SK-N-SH treated with all-trans-retinoic acid at 6 μM for 48 hours (cell line): Measurements from ENCODE around the gene RBMS3.

Source experiments
- ATAC-seq: fragments of 200-7000 bp; cut with Tn5 transposase; 3 replicates; pipeline ENCODE4 v1.9.1; 2020; ENCODE audit warnings: mild to moderate bottlenecking, moderate library complexity
- BACH2 ChIP-seq: fragments of 250-450 bp; sonication (Bioruptor Pico); IDR thresholded peaks from 2 replicates; pipeline ENCODE4 v1.9.0; 2021; ENCODE audit warnings: mild to moderate bottlenecking, borderline replicate concordance
- CSDC2 ChIP-seq: fragments of 250-450 bp; sonication (Bioruptor Pico); IDR thresholded peaks from 2 replicates; pipeline ENCODE4 v1.5.0; 2020; ENCODE audit warnings: mild to moderate bottlenecking, moderate library complexity
- CSRNP3 ChIP-seq: fragments of 250-450 bp; sonication (Bioruptor Pico); IDR thresholded peaks from 2 replicates; pipeline ENCODE4 v1.5.1; 2021; ENCODE audit warnings: mild to moderate bottlenecking, moderate library complexity
- GLIS3 ChIP-seq: fragments of 250-450 bp; sonication (Bioruptor Pico); IDR thresholded peaks from 2 replicates; pipeline ENCODE4 v1.5.0; 2020; ENCODE audit warnings: mild to moderate bottlenecking, moderate library complexity
- ISL1 ChIP-seq: fragments of 250-450 bp; sonication (Bioruptor Pico); IDR thresholded peaks from 2 replicates; pipeline ENCODE4 v2.1.2; 2022; ENCODE audit warnings: mild to moderate bottlenecking, moderate library complexity
- OSR1 ChIP-seq: fragments of 250-450 bp; sonication (Bioruptor Pico); IDR thresholded peaks from 2 replicates; pipeline ENCODE4 v1.8.0; 2022; ENCODE audit warnings: moderate library complexity, mild to moderate bottlenecking, inconsistent platforms
- PATZ1 ChIP-seq: fragments of 250-450 bp; sonication (Bioruptor Pico); IDR thresholded peaks from 2 replicates; pipeline ENCODE4 v1.8.0; 2020; ENCODE audit warnings: mild to moderate bottlenecking, moderate library complexity, borderline replicate concordance
- POU6F1 ChIP-seq: fragments of 250-450 bp; sonication (Bioruptor Pico); IDR thresholded peaks from 2 replicates; pipeline ENCODE4 v1.8.0; 2021; ENCODE audit warnings: low read depth, mild to moderate bottlenecking, moderate library complexity, borderline replicate concordance
- PPARA ChIP-seq: fragments of 250-450 bp; sonication (Bioruptor Pico); IDR thresholded peaks from 2 replicates; pipeline ENCODE4 v1.5.0; 2020; ENCODE audit warnings: mild to moderate bottlenecking, borderline replicate concordance
- RARB ChIP-seq: fragments of 250-450 bp; sonication (Bioruptor Pico); IDR thresholded peaks from 2 replicates; pipeline ENCODE4 v1.8.0; 2021; ENCODE audit warnings: mild to moderate bottlenecking, moderate library complexity
- SNAI2 ChIP-seq: fragments of 250-450 bp; sonication (Bioruptor Pico); IDR thresholded peaks from 2 replicates; pipeline ENCODE4 v1.5.0; 2020; ENCODE audit warnings: mild to moderate bottlenecking, moderate library complexity
- TCF4 ChIP-seq: fragments of 250-450 bp; sonication (Bioruptor Pico); IDR thresholded peaks from 2 replicates; pipeline ENCODE4 v1.8.0; 2021; ENCODE audit warnings: mild to moderate bottlenecking, moderate library complexity, borderline replicate concordance
- TOX ChIP-seq: fragments of 250-450 bp; sonication (Bioruptor Pico); IDR thresholded peaks from 2 replicates; pipeline ENCODE4 v1.8.0; 2021; ENCODE audit warnings: mild to moderate bottlenecking, moderate library complexity, borderline replicate concordance
- TSHZ2 ChIP-seq: fragments of 250-450 bp; sonication (Bioruptor Pico); IDR thresholded peaks from 2 replicates; pipeline ENCODE4 v1.5.0; 2020; ENCODE audit warnings: mild to moderate bottlenecking, moderate library complexity
- ZFP3 ChIP-seq: fragments of 250-450 bp; sonication (Bioruptor Pico); IDR thresholded peaks from 2 replicates; pipeline ENCODE4 v1.5.0; 2020; ENCODE audit warnings: mild to moderate bottlenecking, moderate library complexity
- ZFP30 ChIP-seq: fragments of 450-650 bp; formaldehyde crosslinking; IDR thresholded peaks from 2 replicates; pipeline ENCODE4 v1.5.0; 2022; ENCODE audit warnings: mild to moderate bottlenecking, moderate library complexity
- ZNF565 ChIP-seq: fragments of 450-650 bp; formaldehyde crosslinking; conservative IDR thresholded peaks from 2 replicates; pipeline ENCODE4 v1.5.0; 2020; ENCODE audit warnings: low read depth, mild to moderate bottlenecking, moderate library complexity
- ZNF70 ChIP-seq: fragments of 450-650 bp; formaldehyde crosslinking; IDR thresholded peaks from 2 replicates; pipeline ENCODE4 v1.5.0; 2020; ENCODE audit warnings: mild to moderate bottlenecking, moderate library complexity
- ZNF8 ChIP-seq: fragments of 450-650 bp; formaldehyde crosslinking; IDR thresholded peaks from 2 replicates; pipeline ENCODE4 v1.5.0; 2020; ENCODE audit warnings: mild to moderate bottlenecking, moderate library complexity
- TF ChIP-seq, protein P1 (sequence below): fragments of 250-450 bp; sonication (Bioruptor Pico); IDR thresholded peaks from 2 replicates; pipeline ENCODE4 v1.5.1; 2020; ENCODE audit warnings: low read depth, mild to moderate bottlenecking, moderate library complexity

The RBMS3 gene

GRCh38 chr3:29889215-29889614 lies 608.3 kb downstream of the RBMS3 start:
- peak; percentile 40; the same call in 1 of the 3 replicates for ATAC-seq
- TF ChIP-seq POU6F1 (CRISPR knock-in tag) (no peak), TSHZ2 (no peak), PATZ1 (no peak), PPARA (CRISPR knock-in tag) (no peak), ZNF565 (CRISPR knock-in tag) (no peak), ZNF8 (no peak), CSRNP3 (no peak), BACH2 (no peak), OSR1 (CRISPR knock-in tag) (no peak), TCF4 (CRISPR knock-in tag) (no peak), ZFP3 (CRISPR knock-in tag) (no peak), ISL1 (CRISPR knock-in tag) (no peak), GLIS3 (CRISPR knock-in tag) (no peak)

GRCh38 chr3:29890801-29891200 lies 609.9 kb downstream of the RBMS3 start:
- TF ChIP-seq CSDC2 (no peak), ZNF70 (CRISPR knock-in tag) (no peak), ISL1 (CRISPR knock-in tag) (no peak), TCF4 (CRISPR knock-in tag) (no peak), ZFP30 (CRISPR knock-in tag) (no peak), ZNF565 (CRISPR knock-in tag) (no peak), SNAI2 (CRISPR knock-in tag) (no peak), PPARA (CRISPR knock-in tag) (no peak), OSR1 (CRISPR knock-in tag) (no peak), POU6F1 (CRISPR knock-in tag) (no peak), RARB (CRISPR knock-in tag) (no peak), CSRNP3 (no peak), TOX (CRISPR knock-in tag) (no peak), BACH2 (no peak)
- TF ChIP-seq, protein P1, sequence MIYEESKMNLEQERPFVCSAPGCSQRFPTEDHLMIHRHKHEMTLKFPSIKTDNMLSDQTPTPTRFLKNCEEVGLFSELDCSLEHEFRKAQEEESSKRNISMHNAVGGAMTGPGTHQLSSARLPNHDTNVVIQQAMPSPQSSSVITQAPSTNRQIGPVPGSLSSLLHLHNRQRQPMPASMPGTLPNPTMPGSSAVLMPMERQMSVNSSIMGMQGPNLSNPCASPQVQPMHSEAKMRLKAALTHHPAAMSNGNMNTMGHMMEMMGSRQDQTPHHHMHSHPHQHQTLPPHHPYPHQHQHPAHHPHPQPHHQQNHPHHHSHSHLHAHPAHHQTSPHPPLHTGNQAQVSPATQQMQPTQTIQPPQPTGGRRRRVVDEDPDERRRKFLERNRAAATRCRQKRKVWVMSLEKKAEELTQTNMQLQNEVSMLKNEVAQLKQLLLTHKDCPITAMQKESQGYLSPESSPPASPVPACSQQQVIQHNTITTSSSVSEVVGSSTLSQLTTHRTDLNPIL: no peak
- TF ChIP-seq, all 23 proteins: peak for 0

More at GRCh38 chr3:29890801-29891200, 609.9 kb downstream of the RBMS3 start:
- ATAC-seq: no peak
